Keratinocyte (primary cell): ENCODE data around the gene BRIP1. TPM values are rescaled to one million over a fixed set of nuclear protein-coding genes. Genes with fewer than 3 reads are reported as not detected.

Experiments
- DNase-seq: peaks from one replicate; pipeline ENCODE4 v3.0.0-alpha.2; 2011; ENCODE audit warnings: low read depth, missing footprints, low spot score
- FAIRE-seq: peaks from 2 replicates; lab custom pipeline; 2011; peaks lifted over from hg19 to GRCh38; lab: Jason Lieb, UNC
- H2AFZ ChIP-seq: 2 replicates; pipeline ENCODE4 v1.6.0; 2012; ENCODE audit warnings: low read length, control low read depth, inconsistent platforms; ENCODE audit not compliant: control insufficient read depth
- H3K27ac ChIP-seq: 2 replicates; pipeline ENCODE4 v1.5.1; 2011; ENCODE audit warnings: low read length; ENCODE audit not compliant: control insufficient read depth, insufficient read depth
- H3K27me3 ChIP-seq: 3 replicates; pipeline ENCODE4 v1.6.0; 2011; ENCODE audit warnings: low read length; ENCODE audit not compliant: control insufficient read depth, insufficient read depth; ENCODE audit errors: extremely low read depth
- H3K36me3 ChIP-seq, 2 experiments: 2 replicates in 1 of 2; 3 replicates in 1 of 2; pipeline ENCODE4 v1.5.1; 2011; ENCODE audit warnings: low read length in 2 of 2, mild to moderate bottlenecking in 1 of 2; ENCODE audit not compliant: control insufficient read depth in 2 of 2, insufficient read depth in 2 of 2; ENCODE audit errors: extremely low read depth in 1 of 2
- H3K4me1 ChIP-seq: 3 replicates; pipeline ENCODE4 v1.5.1; 2011; ENCODE audit warnings: low read length; ENCODE audit not compliant: control insufficient read depth, insufficient read depth; ENCODE audit errors: extremely low read depth
- H3K4me2 ChIP-seq: 3 replicates; pipeline ENCODE4 v1.6.0; 2011; ENCODE audit warnings: low read depth, low read length; ENCODE audit not compliant: control insufficient read depth, insufficient read depth; ENCODE audit errors: extremely low read depth
- H3K4me3 ChIP-seq, 3 experiments: fragments of 200-600 bp in 1 of 3; sonication (generic) in 1 of 3; 2 replicates in 2 of 3; 3 replicates in 1 of 3; pipeline ENCODE4 v1.5.1; 2011 to 2016; ENCODE audit warnings: low read length in 3 of 3, mild to moderate bottlenecking in 3 of 3, control low read depth in 2 of 3, inconsistent platforms in 1 of 3, low read depth in 1 of 3, mixed read lengths in 1 of 3, mixed run types in 1 of 3, moderate library complexity in 1 of 3; ENCODE audit not compliant: control insufficient read depth in 2 of 3, insufficient read depth in 2 of 3; ENCODE audit errors: extremely low read depth in 1 of 3
- H3K79me2 ChIP-seq: 2 replicates; pipeline ENCODE4 v1.6.0; 2012; ENCODE audit warnings: low read length; ENCODE audit not compliant: control insufficient read depth, insufficient read depth
- H3K9ac ChIP-seq: 3 replicates; pipeline ENCODE4 v1.6.0; 2011; ENCODE audit warnings: low read length; ENCODE audit not compliant: control insufficient read depth, insufficient read depth; ENCODE audit errors: extremely low read depth
- H3K9me1 ChIP-seq: 3 replicates; pipeline ENCODE4 v1.6.0; 2011; ENCODE audit warnings: low read length; ENCODE audit not compliant: control insufficient read depth, insufficient read depth; ENCODE audit errors: extremely low read depth
- H3K9me3 ChIP-seq: 2 replicates; pipeline ENCODE4 v1.5.1; 2012; ENCODE audit warnings: low read depth, low read length; ENCODE audit not compliant: control insufficient read depth
- H4K20me1 ChIP-seq: 3 replicates; pipeline ENCODE4 v1.6.0; 2011; ENCODE audit warnings: low read length; ENCODE audit not compliant: control insufficient read depth, insufficient read depth; ENCODE audit errors: extremely low read depth
- EZH2 ChIP-seq: IDR thresholded peaks from one replicate; pipeline ENCODE4 v1.6.1; 2012; ENCODE audit warnings: inconsistent platforms, mild to moderate bottlenecking, low read length, moderate library complexity
- dilution Hi-C: fragments of 300-500 bp; cut with MboI; formaldehyde crosslinking; loops from one replicate; pipeline ENCODE4 v1.7.0; 2020; ENCODE audit warnings: low sequenced_read_pairs; ENCODE audit not compliant: extremely low pct_ligation_motif_present
- polyA plus RNA-seq, 5 experiments: library from polyadenylated mRNA; depleted of rRNA in 3 of 5; stranded (reverse) in 3 of 5; stranded (forward) in 1 of 5; unstranded in 1 of 5; fragments of >200 nt; gene quantifications; 1 replicate in 1 of 5; 2 replicates in 3 of 5; 3 replicates in 1 of 5; pipeline versions ENCODE4 v1.2.1 to v1.2.3, GENCODE V29; 2011 to 2012; ENCODE audit warnings: missing spikeins in 2 of 5, low read depth in 1 of 5, low replicate concordance in 1 of 5
- TF ChIP-seq, protein P1 (sequence below), 3 experiments: IDR thresholded peaks in 1 of 3; conservative IDR thresholded peaks in 1 of 3; optimal IDR thresholded peaks in 1 of 3; 2 replicates in 2 of 3; 3 replicates in 1 of 3; pipeline versions ENCODE3 to v1.5.1; 2011; ENCODE audit warnings: low read length in 3 of 3, mild to moderate bottlenecking in 3 of 3, moderate library complexity in 2 of 3, control low read depth in 1 of 3, inconsistent platforms in 1 of 3; ENCODE audit not compliant: insufficient read depth in 2 of 3; ENCODE audit errors: extremely low read depth in 1 of 3

Gene BRIP1
- polyA plus RNA-seq, 1 donor (not counting 4 experiments of a cell fraction or from before 2014, with no cell fraction given) = 4.0 TPM

DNA sequence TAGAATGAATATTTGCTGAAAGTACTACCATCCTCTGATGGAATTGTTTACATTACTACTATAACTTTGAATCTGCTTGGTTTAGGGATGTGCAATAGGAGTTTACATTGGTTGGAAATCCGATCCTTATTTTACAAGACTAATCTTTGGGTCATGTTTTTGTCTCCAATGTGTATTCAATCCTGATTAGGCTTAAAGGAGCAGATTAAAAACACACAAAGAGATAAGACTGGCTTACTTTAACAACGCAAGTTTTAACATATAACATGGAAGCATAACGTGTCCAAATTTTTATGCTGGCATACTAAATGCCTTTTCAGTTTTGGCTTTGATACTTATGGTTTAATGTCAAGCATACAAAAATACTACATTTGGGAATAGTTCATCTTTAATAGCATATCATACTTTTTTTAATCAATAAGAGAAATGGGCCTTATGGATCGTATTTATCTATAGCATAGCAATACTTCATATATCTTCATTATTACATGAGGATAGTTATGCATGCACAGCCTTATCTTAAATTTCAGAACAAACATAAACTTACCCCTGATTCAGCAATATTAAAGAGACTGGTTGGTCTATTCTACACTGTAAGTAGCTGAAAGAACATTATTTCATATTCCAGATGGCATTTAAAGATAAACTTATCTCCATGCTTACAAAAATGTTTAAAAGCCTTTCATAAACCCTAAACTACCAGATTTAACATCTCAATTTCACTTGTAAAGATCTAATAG, 202.4 kb downstream of the BRIP1 start:
- Histone ChIP-seq H2AFZ (no peak overlapping the region), H3K79me2 (no peaks in the 10 kb centered on the region), H3K27ac (no peak overlapping the region), H3K27me3 (peaks cover 2% of the 10 kb centered on the region), H3K9me3 (no peaks in the 10 kb centered on the region), H3K4me1 (no peaks in the 10 kb centered on the region), H3K9ac (no peak overlapping the region), H4K20me1 (no peaks in the 10 kb centered on the region), H3K36me3 (no peaks in the 10 kb centered on the region), H3K9me1 (no peaks in the 10 kb centered on the region), H3K4me2 (no peak overlapping the region), H3K4me3 (no peak overlapping the region)
- FAIRE-seq (no peak), DNase-seq (no peak)
- dilution Hi-C loops = no loop called here
- no peak for TF ChIP-seq EZH2
- TF ChIP-seq, protein P1, sequence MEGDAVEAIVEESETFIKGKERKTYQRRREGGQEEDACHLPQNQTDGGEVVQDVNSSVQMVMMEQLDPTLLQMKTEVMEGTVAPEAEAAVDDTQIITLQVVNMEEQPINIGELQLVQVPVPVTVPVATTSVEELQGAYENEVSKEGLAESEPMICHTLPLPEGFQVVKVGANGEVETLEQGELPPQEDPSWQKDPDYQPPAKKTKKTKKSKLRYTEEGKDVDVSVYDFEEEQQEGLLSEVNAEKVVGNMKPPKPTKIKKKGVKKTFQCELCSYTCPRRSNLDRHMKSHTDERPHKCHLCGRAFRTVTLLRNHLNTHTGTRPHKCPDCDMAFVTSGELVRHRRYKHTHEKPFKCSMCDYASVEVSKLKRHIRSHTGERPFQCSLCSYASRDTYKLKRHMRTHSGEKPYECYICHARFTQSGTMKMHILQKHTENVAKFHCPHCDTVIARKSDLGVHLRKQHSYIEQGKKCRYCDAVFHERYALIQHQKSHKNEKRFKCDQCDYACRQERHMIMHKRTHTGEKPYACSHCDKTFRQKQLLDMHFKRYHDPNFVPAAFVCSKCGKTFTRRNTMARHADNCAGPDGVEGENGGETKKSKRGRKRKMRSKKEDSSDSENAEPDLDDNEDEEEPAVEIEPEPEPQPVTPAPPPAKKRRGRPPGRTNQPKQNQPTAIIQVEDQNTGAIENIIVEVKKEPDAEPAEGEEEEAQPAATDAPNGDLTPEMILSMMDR (optimal IDR thresholded peaks at IDR 0.05 in 1 of 3, IDR thresholded peaks at IDR 0.05 in 1 of 3, conservative IDR thresholded peaks at IDR 0.05 in 1 of 3; ENCODE audit: extremely low read depth in 1 of 3, insufficient read depth in 2 of 3, low read length in 3 of 3) = no peak

DNA sequence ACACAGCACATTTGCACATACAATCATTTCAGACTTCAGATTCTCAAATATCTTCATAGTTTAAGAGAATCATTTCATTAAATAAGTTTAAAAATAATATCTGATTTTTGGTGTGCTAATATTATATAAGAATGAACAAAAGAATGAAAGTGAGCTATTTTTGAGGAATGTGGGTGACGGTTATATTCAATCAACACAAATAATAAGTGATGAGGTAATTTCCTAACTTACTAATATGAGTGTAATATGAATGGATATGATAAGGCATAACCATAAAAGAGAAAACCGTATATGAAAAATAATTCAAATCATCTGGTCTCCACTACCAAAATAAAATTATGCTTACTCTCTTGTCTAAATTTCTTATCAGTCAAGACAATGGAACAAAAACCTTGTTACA, 203.9 kb downstream of the BRIP1 start:
- H3K9ac ChIP-seq = no peak overlapping the region
- H4K20me1 ChIP-seq = no peaks in the 10 kb centered on the region
- FAIRE-seq (no peak), DNase-seq (no peak)
- H2AFZ ChIP-seq = no peak overlapping the region
- H3K27ac ChIP-seq = no peak overlapping the region
- no peaks in the 10 kb centered on the region for H3K9me3 ChIP-seq
- dilution Hi-C loops = no loop called here
- H3K27me3 ChIP-seq = peaks cover 2% of the 10 kb centered on the region
- H3K79me2 ChIP-seq = no peaks in the 10 kb centered on the region
- no peak overlapping the region for H3K4me3 ChIP-seq
- H3K9me1 ChIP-seq = no peaks in the 10 kb centered on the region
- H3K36me3 ChIP-seq = no peaks in the 10 kb centered on the region
- no peak for TF ChIP-seq EZH2
- TF ChIP-seq, protein P1 (optimal IDR thresholded peaks at IDR 0.05 in 1 of 3, IDR thresholded peaks at IDR 0.05 in 1 of 3, conservative IDR thresholded peaks at IDR 0.05 in 1 of 3; ENCODE audit: extremely low read depth in 1 of 3, insufficient read depth in 2 of 3, low read length in 3 of 3) = no peak
- H3K4me1 ChIP-seq = no peaks in the 10 kb centered on the region
- no peak overlapping the region for H3K4me2 ChIP-seq
